GM12878 (cell line): ENCODE data around the gene C17orf113. TPM values are rescaled to one million over a fixed set of nuclear protein-coding genes. Genes with fewer than 3 reads are reported as not detected.
"Not testable (repeated sequence)": the region's sequence is repeated elsewhere in the genome, so short reads cannot be mapped to it uniquely, and the experiment has no call there.

Experiments used
- ATAC-seq: fragments of 200-7000 bp; cut with Tn5 transposase; 3 replicates; pipeline ENCODE4 v1.9.1; 2020; ENCODE audit warnings: mild to moderate bottlenecking, moderate library complexity
- BruUV-seq: library from RNA; stranded (reverse); fragments of 400-500 nt; replicated peaks from 2 replicates; lab custom pipeline; 2021; lab: Mats Ljungman, UMichigan
- CTCF ChIA-PET: fragments of 300-600 bp; sonication (Branson Sonifier 250); formaldehyde crosslinking; extraction: SDS; loops from one replicate; lab custom pipeline; 2021; ENCODE audit warnings: inconsistent platforms; lab: Yijun Ruan, JAX
- POLR2A ChIA-PET: fragments of 350-600 bp; formaldehyde crosslinking; extraction: SDS; loops from one replicate; lab custom pipeline; 2021; ENCODE audit warnings: inconsistent platforms; lab: Charles Lee
- RAD21 ChIA-PET: fragments of 300-600 bp; sonication (Branson Sonifier 250); formaldehyde crosslinking; loops from one replicate; lab custom pipeline; 2023; ENCODE audit warnings: antibody characterized with exemption; ENCODE audit not compliant: unreplicated experiment; lab: Charles Lee
- SMC1A ChIA-PET: fragments of 300-600 bp; sonication (Branson Sonifier 250); formaldehyde crosslinking; loops from one replicate; lab custom pipeline; 2023; ENCODE audit not compliant: unreplicated experiment, uncharacterized antibody; lab: Charles Lee
- DNase-seq: peaks from one replicate; pipeline ENCODE4 v3.0.0-alpha.2; 2011; ENCODE audit warnings: low read depth, low spot score
- FAIRE-seq: peaks from 3 replicates; lab custom pipeline; 2011; peaks lifted over from hg19 to GRCh38; lab: Jason Lieb, UNC
- H2AFZ ChIP-seq: 2 replicates; pipeline ENCODE4 v1.6.0; 2011; ENCODE audit warnings: low read depth, low read length, control low read depth; ENCODE audit not compliant: control insufficient read depth
- H3K27ac ChIP-seq: 2 replicates; pipeline ENCODE4 v1.5.1; 2011; ENCODE audit warnings: control low read depth; ENCODE audit not compliant: control insufficient read depth, insufficient read depth
- H3K27me3 ChIP-seq, 2 experiments: replicated peaks in 1 of 2; 2 replicates each; pipeline versions ENCODE4 v1.6.0 to v1.6.1; 2011; ENCODE audit warnings: low read length in 1 of 2; ENCODE audit not compliant: control insufficient read depth in 2 of 2, insufficient read depth in 2 of 2
- H3K36me3 ChIP-seq, 2 experiments: 2 replicates each; pipeline ENCODE4 v1.5.1; 2011; ENCODE audit warnings: low read length in 1 of 2; ENCODE audit not compliant: control insufficient read depth in 2 of 2, insufficient read depth in 2 of 2
- H3K4me1 ChIP-seq: 2 replicates; pipeline ENCODE4 v1.6.1; 2011; ENCODE audit warnings: mild to moderate bottlenecking, low read length, moderate library complexity, mixed read lengths; ENCODE audit not compliant: control insufficient read depth, insufficient read depth
- H3K4me2 ChIP-seq: 2 replicates; pipeline ENCODE4 v1.6.0; 2011; ENCODE audit warnings: control low read depth; ENCODE audit not compliant: control insufficient read depth, insufficient read depth
- H3K4me3 ChIP-seq: fragments of 200-600 bp; sonication (generic); 2 replicates; pipeline ENCODE4 v1.5.1; 2016
- H3K79me2 ChIP-seq: 2 replicates; pipeline ENCODE4 v1.6.0; 2011; ENCODE audit warnings: low read length; ENCODE audit not compliant: control insufficient read depth, insufficient read depth
- H3K9ac ChIP-seq: 2 replicates; pipeline ENCODE4 v1.8.0; 2011; ENCODE audit warnings: low read length, control low read depth, mixed read lengths; ENCODE audit not compliant: control insufficient read depth, insufficient read depth
- H3K9me3 ChIP-seq: replicated peaks from 3 replicates; pipeline ENCODE4 v1.5.1; 2011; ENCODE audit warnings: mild to moderate bottlenecking, low read length; ENCODE audit not compliant: control insufficient read depth, insufficient read depth
- H4K20me1 ChIP-seq: 2 replicates; pipeline ENCODE4 v1.6.0; 2011; ENCODE audit not compliant: control insufficient read depth, insufficient read depth
- WGBS: methylation state at CpG from one replicate; pipeline ENCODE4 v1.1.6; 2016; ENCODE audit warnings: low lambda C conversion rate; ENCODE audit not compliant: insufficient replicate concordance, insufficient coverage; ENCODE audit errors: missing lambda C conversion rate; 5-methylcytosine and 5-hydroxymethylcytosine counted together
- in situ Hi-C: fragments of 300-500 bp; cut with MboI; formaldehyde crosslinking; loops from 9 replicates; pipeline ENCODE4 v1.14.3; 2018; ENCODE audit warnings: mixed read lengths
- intact Hi-C: fragments of 100-400 bp; cut with micrococcal nuclease; formaldehyde crosslinking; loops from one replicate; pipeline ENCODE4 v1.14.2; 2022; ENCODE audit not compliant: unreplicated experiment
- polyA plus RNA-seq, 11 experiments: library from polyadenylated mRNA; depleted of rRNA in 4 of 11; unstranded in 6 of 11; stranded (reverse) in 5 of 11; fragments of >200 nt; fragmentation: Nextera tagmentation in 4 of 11; fragmentation: Illumina TruSeq in 1 of 11; extraction: Ambion mirVana in 4 of 11; extraction: Trizol in 1 of 11; gene quantifications; 1 replicate in 1 of 11; 2 replicates in 10 of 11; pipeline versions ENCODE4 v1.2.1 to v1.2.3, GENCODE V29; 2011 to 2016; ENCODE audit warnings: inconsistent platforms in 2 of 11, missing spikeins in 2 of 11, low read depth in 1 of 11
- total RNA-seq, 4 experiments: library from RNA; depleted of rRNA in 3 of 4; stranded (reverse); fragments of >200 nt in 3 of 4; fragmentation: Illumina TruSeq in 1 of 4; extraction: Trizol in 1 of 4; gene quantifications; 2 replicates each; pipeline versions ENCODE4 v1.2.1 to v1.2.3, GENCODE V29; 2013 to 2021
- TF ChIP-seq, protein P1 (sequence below): fragments of 450-650 bp; IDR thresholded peaks from 2 replicates; pipeline ENCODE4 v1.6.1; 2016; ENCODE audit warnings: mild to moderate bottlenecking

Gene C17orf113
- total and polyA plus RNA-seq, 10 of the 15 experiments (the other 5 are each of a cell fraction or from before 2014, with no cell fraction given): 0.03 to 0.17 (median 0.08) TPM; not detected in 3

DNA sequence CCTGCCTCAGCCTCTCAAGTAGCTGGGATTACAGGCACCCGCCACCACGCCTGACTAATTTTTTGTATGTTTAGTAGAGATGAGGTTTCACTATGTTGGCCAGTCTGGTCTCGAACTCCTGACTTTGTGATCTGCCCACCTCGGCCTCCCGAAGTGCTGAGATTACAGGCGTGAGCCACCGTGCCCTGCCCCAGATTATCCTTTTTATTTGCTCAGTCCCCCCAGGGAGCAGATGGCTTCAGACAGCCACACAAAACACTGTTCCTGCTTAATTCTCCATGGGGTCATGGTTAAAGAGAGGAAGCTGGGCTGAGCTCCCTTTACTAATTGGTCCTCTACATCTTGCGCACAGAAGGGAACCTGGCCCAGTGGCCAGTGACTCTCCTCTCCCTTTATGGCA lies 29.6 kb downstream of the C17orf113 start:
- H3K27ac ChIP-seq: peak overlapping the region; percentile 76
- H3K4me3 ChIP-seq: peak overlapping the region; percentile 88
- in situ Hi-C loops: loop anchor here (5.0 to 25.0 kb wide), 2 partner anchors 91 to 1191 kb away; partner anchors contain the start of genes DHX58 and TMEM106A

More for the DNA sequence above, 29.6 kb downstream of the C17orf113 start:
- BruUV-seq, H4K20me1 ChIP-seq, DNase-seq, FAIRE-seq, H3K9me3 ChIP-seq, H2AFZ ChIP-seq, intact Hi-C loops, H3K27me3 ChIP-seq, ATAC-seq: not testable (repeated sequence)
- ChIA-PET RAD21 (interaction anchor here (0.7 to 6.6 kb wide), 3 partner anchors 55 to 95 kb away, joined by 3 to 53 read pairs (median 5); partner anchors contain the start of gene CNP), SMC1A (interaction anchor here (0.5 to 1.4 kb wide), 7 partner anchors 29 to 160 kb away, joined by 3 to 6 read pairs (median 4); partner anchors contain the start of genes CNP and KCNH4), CTCF (interaction anchor here (0.6 to 10.1 kb wide), 16 partner anchors 9 to 187 kb away, joined by 3 to 85 read pairs (median 5); partner anchors contain the start of genes CNP and KCNH4), POLR2A (interaction anchor here (0.6 to 1.1 kb wide), 4 partner anchors 55 to 1164 kb away, joined by 3 to 8 read pairs (median 3); no protein-coding TSS in a partner anchor)
- TF ChIP-seq, protein P1, sequence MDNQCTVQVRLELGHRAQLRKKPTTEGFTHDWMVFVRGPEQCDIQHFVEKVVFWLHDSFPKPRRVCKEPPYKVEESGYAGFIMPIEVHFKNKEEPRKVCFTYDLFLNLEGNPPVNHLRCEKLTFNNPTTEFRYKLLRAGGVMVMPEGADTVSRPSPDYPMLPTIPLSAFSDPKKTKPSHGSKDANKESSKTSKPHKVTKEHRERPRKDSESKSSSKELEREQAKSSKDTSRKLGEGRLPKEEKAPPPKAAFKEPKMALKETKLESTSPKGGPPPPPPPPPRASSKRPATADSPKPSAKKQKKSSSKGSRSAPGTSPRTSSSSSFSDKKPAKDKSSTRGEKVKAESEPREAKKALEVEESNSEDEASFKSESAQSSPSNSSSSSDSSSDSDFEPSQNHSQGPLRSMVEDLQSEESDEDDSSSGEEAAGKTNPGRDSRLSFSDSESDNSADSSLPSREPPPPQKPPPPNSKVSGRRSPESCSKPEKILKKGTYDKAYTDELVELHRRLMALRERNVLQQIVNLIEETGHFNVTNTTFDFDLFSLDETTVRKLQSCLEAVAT: 0 out of 2 replicates have a peak, but pooled peaks have one; percentile 35
- H3K4me2 ChIP-seq: peak overlapping the region; percentile 36
- H3K36me3 ChIP-seq: peaks cover 0 to 13% of the 10 kb centered on the region in 2 experiments; a peak in 2 of 4 replicates
- 74% methylated on average over 8 of the region's 8 CpGs for WGBS
- H3K79me2 ChIP-seq: peaks cover 34% of the 10 kb centered on the region
- peak overlapping the region; percentile 95 for H3K9ac ChIP-seq
- peaks cover 27% of the 10 kb centered on the region for H3K4me1 ChIP-seq
